SKM-1 treated with dmso at 0.1 percent for 144 hours (cell line): Measurements from ENCODE around the gene PLEKHB2.
"Not testable (repeated sequence)": the region's sequence is repeated elsewhere in the genome, so short reads cannot be mapped to it uniquely, and the experiment has no call there.

ENCODE experiments used
- DNase-seq: peaks from one replicate; lab custom pipeline; 2025; ENCODE audit not compliant: unreplicated experiment; lab: John Stamatoyannopoulos, UW

The PLEKHB2 gene

DNA sequence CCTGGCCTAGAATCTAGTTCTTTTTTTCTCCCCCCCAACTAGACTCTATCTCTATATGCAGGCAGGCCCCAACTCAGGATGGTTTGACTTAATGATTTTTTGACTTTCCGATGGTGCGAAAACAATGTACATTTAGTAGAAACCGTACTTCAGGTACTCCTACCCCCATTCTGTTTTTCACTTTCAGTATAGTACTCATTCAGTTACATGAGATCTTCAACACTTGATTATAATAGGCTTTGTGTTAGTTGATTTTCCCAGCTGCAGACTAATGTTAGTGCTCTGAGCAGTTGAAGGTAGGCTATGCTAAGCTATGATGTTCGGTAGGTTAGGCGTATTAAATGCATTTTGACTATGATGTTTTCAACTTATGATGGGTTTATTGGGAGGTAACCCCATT lies 37.7 kb downstream of the PLEKHB2 start:
- no peak for DNase-seq

DNA sequence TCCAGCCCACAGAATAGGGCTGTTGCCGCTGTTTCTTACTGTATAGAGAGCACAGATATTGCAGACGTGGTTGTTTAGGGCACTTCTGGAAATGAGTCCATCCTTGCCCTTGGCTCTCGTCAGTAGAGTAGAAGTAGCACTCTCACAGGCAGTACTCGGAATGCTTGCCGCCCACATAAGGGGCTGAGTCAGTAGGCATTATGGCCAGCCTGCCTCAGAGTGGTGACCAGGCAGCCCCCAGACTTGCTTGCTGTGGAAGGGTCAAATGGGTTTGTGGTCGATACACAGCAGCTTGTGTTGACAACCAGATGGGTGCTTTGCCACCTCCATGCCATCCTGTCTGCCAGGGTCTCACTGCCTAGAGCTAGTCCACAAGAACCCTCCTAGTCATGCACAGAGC lies 38.7 kb downstream of the PLEKHB2 start:
- DNase-seq, result no peak

- DNase-seq, result no peak
Measured at GRCh38 chr2:131145040-131145439, 39.9 kb downstream of the PLEKHB2 start.

- no peak for DNase-seq
Measured at GRCh38 chr2:131146231-131146630, 41.1 kb downstream of the PLEKHB2 start.

GRCh38 chr2:131146749-131147148 lies 41.6 kb downstream of the PLEKHB2 start:
- no peak for DNase-seq

DNA sequence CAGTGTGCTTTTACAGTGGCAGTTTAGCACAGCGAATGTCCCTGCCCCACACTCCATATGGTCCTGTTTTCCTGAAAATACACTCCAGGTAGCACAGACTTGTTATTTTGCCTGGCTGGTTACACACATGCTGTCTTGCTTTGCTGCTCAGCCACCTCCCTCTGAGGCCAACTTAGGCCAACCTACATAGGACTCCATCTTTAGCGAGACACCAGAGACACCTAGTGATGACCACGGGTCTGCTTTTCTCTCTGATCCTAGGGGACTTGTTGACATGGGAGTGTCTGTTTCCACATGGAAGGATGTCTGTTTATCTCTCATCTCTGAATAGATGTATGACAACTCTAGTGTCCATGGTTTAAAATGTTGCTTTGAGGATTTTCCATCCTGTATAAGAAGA lies 43.3 kb downstream of the PLEKHB2 start:
- DNase-seq, result no peak

DNA sequence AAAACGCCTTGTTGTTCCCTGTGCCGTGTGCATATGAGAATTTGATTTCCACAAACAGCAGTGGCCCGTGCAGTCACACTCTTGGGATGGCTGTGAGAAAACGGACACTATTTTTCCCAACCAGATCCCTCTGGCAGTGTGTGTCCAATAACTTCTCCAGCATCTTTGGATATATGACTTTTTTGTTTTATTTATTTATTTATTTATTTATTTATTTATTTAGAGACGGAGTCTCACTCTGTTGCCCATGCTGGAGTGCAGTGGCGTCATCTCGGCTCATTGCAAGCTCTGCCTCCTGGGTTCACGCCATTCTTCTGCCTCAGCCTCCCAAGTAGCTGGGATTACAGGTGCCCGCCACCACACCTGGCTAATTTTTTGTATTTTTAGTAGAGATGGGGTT lies 45.0 kb downstream of the PLEKHB2 start:
- DNase-seq, result not testable (repeated sequence)

GRCh38 chr2:131151398-131151797 lies 46.3 kb downstream of the PLEKHB2 start:
- no peak for DNase-seq

GRCh38 chr2:131152074-131152473 lies 46.9 kb downstream of the PLEKHB2 start:
- no peak for DNase-seq

DNA sequence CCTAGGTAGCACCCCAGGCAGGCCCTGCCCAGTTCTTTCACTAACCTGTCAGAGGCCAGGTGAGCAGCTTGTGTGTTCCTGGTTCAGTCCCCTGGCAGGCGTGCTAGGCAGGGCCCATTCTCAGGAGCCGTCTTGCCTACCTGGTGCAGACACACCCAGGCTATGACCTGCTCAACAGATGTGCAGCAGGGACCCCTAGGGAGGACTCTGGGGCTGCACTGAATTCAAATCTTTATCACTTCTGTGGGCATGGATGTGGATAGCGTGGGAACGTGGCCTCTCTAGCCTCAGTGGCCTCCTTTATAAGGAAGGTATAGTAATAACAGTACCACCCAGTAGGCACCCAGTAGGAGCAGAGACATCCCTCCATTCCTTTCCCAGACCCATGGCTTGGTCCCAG lies 48.4 kb downstream of the PLEKHB2 start:
- DNase-seq, result no peak

DNA sequence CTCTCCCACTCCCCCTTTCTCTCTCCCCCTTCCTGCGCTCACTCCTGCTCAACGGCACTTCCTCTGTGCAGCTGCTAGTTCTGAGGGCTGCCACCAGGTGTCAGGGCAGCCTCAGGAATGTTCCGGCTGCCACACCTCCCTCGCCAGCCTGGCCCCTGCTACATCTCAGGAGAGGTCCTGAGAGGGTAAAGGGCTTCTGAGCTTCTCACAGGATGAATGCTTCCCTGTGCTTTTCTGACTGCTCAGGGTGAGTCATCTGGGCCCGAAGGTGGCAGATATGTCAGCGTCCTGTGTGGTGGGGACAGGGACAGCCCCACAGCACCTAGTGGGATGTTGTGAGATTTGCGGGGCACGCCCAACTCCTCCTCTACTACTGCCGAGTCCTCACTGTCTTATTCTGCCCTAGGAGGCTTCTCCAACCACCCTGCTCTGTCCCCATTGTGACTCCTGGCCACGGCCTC lies 49.0 kb downstream of the PLEKHB2 start:
- peak; percentile 50 for DNase-seq

DNA sequence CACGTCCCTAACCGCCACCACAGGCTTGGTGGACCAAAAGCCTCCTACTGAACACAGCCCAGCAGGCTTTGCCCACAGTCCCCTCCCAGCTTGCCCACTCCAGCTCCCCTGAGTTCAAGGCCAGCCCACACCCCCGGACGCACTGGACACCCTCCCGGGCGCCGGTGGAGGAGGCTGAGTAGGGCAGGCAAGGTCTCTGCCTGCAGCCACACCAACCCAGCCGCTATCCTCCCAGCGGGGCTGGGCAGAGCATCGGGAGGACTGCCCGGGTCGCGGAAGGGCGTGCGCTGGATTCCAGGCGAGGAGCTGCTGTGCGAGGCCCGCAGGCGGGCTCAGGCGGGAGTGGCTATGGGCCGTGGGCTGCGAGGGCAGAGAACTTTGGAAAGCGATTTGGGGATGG lies 49.5 kb downstream of the PLEKHB2 start:
- DNase-seq, result no peak

- no peak for DNase-seq
Measured at GRCh38 chr2:131155208-131155855, 50.2 kb downstream of the PLEKHB2 start.

DNA sequence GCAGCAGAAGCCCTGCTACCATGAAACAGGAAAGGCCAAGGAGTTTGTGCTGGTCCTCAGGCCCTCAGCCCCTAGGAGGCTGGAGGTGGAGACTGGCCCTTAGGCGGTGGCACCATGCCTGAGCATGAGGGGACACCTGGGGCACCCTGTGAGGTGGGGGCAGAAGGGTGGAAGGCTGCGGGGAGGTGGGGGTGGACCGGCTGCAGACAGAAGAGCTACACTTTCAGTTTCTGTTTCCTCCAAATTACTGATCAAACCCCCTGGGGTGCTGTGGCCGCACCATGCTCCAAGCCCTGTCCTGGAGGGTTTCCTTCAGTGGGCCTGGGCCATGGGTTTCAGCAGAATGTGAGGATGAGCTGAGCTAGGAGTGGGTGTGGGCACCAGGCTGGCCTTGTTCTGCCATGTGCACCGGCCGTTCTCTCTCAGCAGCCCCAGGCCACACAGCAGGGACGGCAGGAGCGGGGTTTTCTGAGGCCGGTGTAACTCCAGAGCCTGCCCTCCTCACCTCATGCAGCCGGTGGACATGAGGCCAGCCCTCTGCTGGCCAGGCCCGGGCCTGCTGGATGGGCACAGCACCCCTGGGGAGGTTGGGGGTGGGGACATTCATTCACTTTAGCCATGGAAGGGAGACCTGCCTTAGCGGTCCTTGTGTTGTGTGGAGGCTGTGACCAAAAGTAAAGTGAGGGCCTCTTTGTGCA lies 51.5 kb downstream of the PLEKHB2 start:
- DNase-seq, result no peak

DNA sequence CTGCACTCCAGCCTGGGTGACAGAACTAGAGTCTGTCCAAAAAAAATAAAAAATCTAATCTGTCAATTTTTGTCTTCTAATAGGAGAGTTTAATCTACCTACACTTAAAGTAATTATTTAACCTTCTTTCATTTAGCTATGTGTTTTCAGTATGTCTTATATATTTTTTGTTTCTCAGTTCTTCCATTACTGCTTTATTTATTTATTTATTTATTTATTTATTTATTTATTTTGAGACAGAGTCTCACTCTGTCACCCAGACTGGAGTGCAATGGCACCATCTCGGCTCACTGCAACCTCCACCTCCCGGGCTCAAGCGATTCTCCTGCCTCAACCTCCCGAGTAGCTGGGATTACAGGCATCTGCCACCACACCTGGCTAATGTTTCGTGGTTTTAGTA lies 60.4 kb downstream of the PLEKHB2 start:
- not testable (repeated sequence) for DNase-seq

GRCh38 chr2:131168538-131168937 lies 63.4 kb downstream of the PLEKHB2 start:
- no peak for DNase-seq

DNA sequence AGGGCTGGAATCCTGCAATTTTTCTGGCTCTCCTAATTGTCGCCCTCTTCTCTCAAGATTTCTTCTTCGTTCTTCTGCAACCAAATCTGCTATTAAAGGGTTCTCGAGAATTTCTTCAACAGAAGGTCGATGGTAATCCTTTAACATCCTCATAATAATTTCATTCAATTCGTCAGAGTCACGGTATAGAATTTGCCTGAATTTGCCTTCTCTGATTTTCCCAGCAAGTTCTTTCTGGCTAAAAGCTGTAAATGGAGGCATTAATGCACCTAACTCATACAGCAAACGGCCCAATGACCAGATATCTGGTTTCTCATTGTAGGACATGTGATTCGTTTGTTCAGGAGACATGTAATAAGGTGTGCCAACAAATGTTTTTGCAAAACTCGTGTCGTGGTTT lies 72.9 kb downstream of the PLEKHB2 start:
- not testable (repeated sequence) for DNase-seq

DNA sequence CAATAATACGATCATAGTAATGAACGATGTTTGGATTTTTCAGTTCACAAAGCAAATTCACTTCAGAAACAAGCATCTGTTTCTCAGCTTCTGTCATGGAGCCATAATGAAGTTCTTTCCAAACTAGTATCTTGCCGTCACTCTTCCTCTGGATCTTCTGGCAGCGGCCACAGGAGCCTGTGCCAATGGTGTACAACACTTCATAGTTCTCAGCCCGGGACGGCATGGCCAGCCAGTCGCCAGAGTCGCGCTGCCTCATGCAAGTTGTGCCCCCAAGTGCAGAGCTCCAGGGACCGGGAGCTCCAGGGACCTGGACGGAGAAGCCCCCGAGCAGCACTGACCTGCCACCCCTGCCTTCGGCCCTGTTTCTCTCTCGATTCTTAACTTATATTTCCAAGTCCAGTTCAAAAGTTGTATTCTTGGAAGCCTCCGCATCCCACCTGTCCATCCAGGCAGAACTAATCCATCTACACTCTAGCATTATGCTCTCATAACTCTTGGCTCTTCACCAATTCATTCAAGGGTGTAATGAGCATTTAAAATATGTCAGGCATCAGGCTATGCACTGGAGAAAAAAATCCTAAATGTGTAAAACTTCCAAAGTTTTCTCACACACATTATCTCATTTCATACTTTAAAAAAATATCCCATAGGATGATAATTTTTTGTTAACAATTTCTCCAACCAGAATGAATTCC lies 73.7 kb downstream of the PLEKHB2 start:
- not testable (repeated sequence) for DNase-seq

DNA sequence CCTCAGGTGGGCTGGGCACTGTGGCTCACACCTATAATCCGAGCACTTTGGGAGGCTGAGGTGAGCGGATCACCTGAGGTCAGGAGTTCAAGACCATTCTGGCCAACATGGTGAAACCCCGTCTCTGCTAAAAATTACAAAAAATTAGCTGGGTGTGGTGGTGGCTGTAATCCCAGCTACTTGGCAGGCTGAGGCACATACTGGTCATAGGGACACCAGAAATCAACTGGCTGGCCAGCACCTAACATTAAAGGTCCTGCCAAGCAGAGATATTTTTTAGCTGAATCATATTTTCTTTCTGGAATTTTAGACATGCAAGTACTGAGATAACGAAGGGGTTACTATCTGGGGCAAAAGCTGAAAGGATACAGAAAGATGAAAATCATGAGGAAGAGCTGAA lies 76.3 kb downstream of the PLEKHB2 start:
- not testable (repeated sequence) for DNase-seq

DNA sequence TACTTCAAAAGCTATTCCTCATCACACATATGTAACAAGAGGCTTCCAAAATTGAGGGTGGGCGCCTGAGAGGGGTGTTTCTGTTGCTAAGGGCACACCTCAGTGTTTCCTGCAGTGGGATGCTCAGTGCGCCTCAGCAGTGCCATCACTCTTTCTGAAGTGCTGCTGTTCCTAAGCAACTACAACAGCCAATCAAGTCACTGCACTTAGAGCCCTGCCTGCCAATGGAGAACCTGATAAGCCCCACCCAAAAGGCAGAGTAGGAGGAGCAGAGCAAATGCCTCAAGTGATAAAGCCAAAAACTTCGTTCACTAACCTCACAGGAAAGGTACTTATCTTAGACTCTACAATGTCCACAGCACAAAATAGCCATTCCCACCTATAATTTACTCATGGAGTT lies 88.3 kb downstream of the PLEKHB2 start:
- DNase-seq, result not testable (repeated sequence)

DNA sequence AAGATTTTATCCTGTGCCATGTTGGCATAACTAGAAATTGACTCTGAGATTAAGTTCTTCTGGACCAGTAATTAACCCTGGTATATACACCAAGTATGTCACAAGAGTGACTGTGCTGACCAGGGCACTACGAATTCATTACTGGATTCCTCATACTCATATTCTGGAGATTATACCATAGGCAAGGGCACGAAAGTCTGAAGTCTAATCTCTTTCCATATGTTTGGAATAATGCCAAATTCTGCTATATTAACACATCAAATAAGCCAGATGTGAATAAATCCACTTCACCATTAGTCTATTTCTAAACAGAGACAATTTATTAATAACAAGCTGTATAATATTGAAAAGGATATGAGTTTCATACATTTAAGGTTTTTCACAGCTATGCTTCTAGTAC lies 91.0 kb downstream of the PLEKHB2 start:
- DNase-seq, result not testable (repeated sequence)
